IMR-90 (cell line): ENCODE measurements around the gene SERHL2. TPM values are rescaled to one million over a fixed set of nuclear protein-coding genes. Genes with fewer than 3 reads are reported as not detected.

Experiments used
- ATAC-seq: fragments of 200-7000 bp; cut with Tn5 transposase; 2 replicates; pipeline ENCODE4 v1.9.1; 2020; ENCODE audit warnings: low read depth, mild to moderate bottlenecking, moderate library complexity
- BruUV-seq: library from RNA; stranded (reverse); fragments of 400-500 nt; replicated peaks from 2 replicates; lab custom pipeline; 2021; lab: Mats Ljungman, UMichigan
- CTCF ChIA-PET: fragments of 300-600 bp; formaldehyde crosslinking; extraction: SDS; loops from one replicate; lab custom pipeline; 2021; ENCODE audit warnings: antibody characterized with exemption; lab: Yijun Ruan, JAX
- POLR2A ChIA-PET: fragments of 300-600 bp; sonication (Branson Sonifier 250); formaldehyde crosslinking; loops from one replicate; lab custom pipeline; 2022; ENCODE audit warnings: antibody characterized with exemption; ENCODE audit not compliant: unreplicated experiment; lab: Charles Lee
- DNase-seq: peaks from one replicate; pipeline ENCODE4 v3.0.0; 2013
- H2AFZ ChIP-seq: replicated peaks from 2 replicates; pipeline ENCODE3; 2013; ENCODE audit warnings: low read length, mild to moderate bottlenecking; ENCODE audit not compliant: poor library complexity
- H2AK5ac ChIP-seq: 2 replicates; pipeline ENCODE4 v1.6.1; 2013; ENCODE audit warnings: low read depth, low read length, inconsistent platforms
- H2AK9ac ChIP-seq: replicated peaks from 2 replicates; pipeline ENCODE3; 2013; ENCODE audit warnings: mild to moderate bottlenecking, low read depth, low read length, moderate library complexity; ENCODE audit not compliant: poor library complexity
- H2BK120ac ChIP-seq: 2 replicates; pipeline ENCODE4 v1.6.1; 2013; ENCODE audit warnings: low read depth, low read length, inconsistent platforms
- H2BK15ac ChIP-seq: 3 replicates; pipeline ENCODE4 v1.6.1; 2013; ENCODE audit warnings: low read depth, low read length, inconsistent platforms
- H2BK20ac ChIP-seq: 2 replicates; pipeline ENCODE4 v1.6.1; 2013; ENCODE audit warnings: low read depth, mild to moderate bottlenecking, inconsistent platforms, low read length, moderate library complexity
- H2BK5ac ChIP-seq: 2 replicates; pipeline ENCODE4 v1.6.1; 2013; ENCODE audit warnings: mild to moderate bottlenecking, low read depth, low read length, inconsistent platforms; ENCODE audit not compliant: poor library complexity, severe bottlenecking
- H3K14ac ChIP-seq: replicated peaks from 2 replicates; pipeline ENCODE4 v1.6.1; 2013; ENCODE audit warnings: low read depth, low read length, inconsistent platforms
- H3K18ac ChIP-seq: 2 replicates; pipeline ENCODE4 v1.6.1; 2013; ENCODE audit warnings: low read depth, low read length, control low read depth
- H3K23ac ChIP-seq: 2 replicates; pipeline ENCODE4 v1.6.1; 2013; ENCODE audit warnings: low read depth, low read length, inconsistent platforms
- H3K27ac ChIP-seq: 2 replicates; pipeline ENCODE4 v1.5.1; 2013; ENCODE audit warnings: mild to moderate bottlenecking, control low read depth, low read length; ENCODE audit not compliant: insufficient read depth
- H3K27me3 ChIP-seq: 2 replicates; pipeline ENCODE4 v1.6.1; 2013; ENCODE audit warnings: low read length; ENCODE audit not compliant: control insufficient read depth, insufficient read depth
- H3K36me3 ChIP-seq: 2 replicates; pipeline ENCODE4 v1.6.1; 2013; ENCODE audit warnings: low read length, mixed read lengths; ENCODE audit not compliant: control insufficient read depth, insufficient read depth
- H3K4ac ChIP-seq: 2 replicates; pipeline ENCODE4 v1.6.1; 2013; ENCODE audit warnings: low read depth, low read length, inconsistent platforms
- H3K4me1 ChIP-seq: 2 replicates; pipeline ENCODE4 v1.6.1; 2013; ENCODE audit warnings: low read length, mixed read lengths; ENCODE audit not compliant: control insufficient read depth, insufficient read depth
- H3K4me2 ChIP-seq: 2 replicates; pipeline ENCODE4 v1.6.1; 2013; ENCODE audit warnings: low read depth, mild to moderate bottlenecking, control low read depth, low read length, moderate library complexity
- H3K4me3 ChIP-seq: 2 replicates; pipeline ENCODE4 v1.5.1; 2013; ENCODE audit warnings: low read depth, mild to moderate bottlenecking, control low read depth, low read length, moderate library complexity; ENCODE audit not compliant: insufficient read depth
- H3K56ac ChIP-seq: 2 replicates; pipeline ENCODE4 v1.6.1; 2013; ENCODE audit warnings: low read length, inconsistent platforms; ENCODE audit not compliant: insufficient read depth; ENCODE audit errors: extremely low read depth
- H3K79me1 ChIP-seq, 2 experiments: 2 replicates each; pipeline ENCODE4 v1.6.1; 2013; ENCODE audit warnings: low read length in 2 of 2, inconsistent platforms in 1 of 2, low read depth in 1 of 2
- H3K9ac ChIP-seq: 2 replicates; pipeline ENCODE4 v1.6.1; 2013; ENCODE audit warnings: low read depth, low read length, control low read depth
- H3K9me1 ChIP-seq: 2 replicates; pipeline ENCODE4 v1.6.1; 2013; ENCODE audit warnings: low read length, inconsistent platforms; ENCODE audit not compliant: insufficient read depth
- H3K9me3 ChIP-seq: 2 replicates; pipeline ENCODE4 v1.6.1; 2013; ENCODE audit warnings: low read length; ENCODE audit not compliant: control insufficient read depth, insufficient read depth
- H4K20me1 ChIP-seq: 2 replicates; pipeline ENCODE4 v1.6.1; 2013; ENCODE audit warnings: low read length, inconsistent platforms; ENCODE audit not compliant: insufficient read depth
- H4K5ac ChIP-seq: 2 replicates; pipeline ENCODE4 v1.6.1; 2013; ENCODE audit warnings: mild to moderate bottlenecking, low read depth, low read length, control low read depth
- H4K8ac ChIP-seq, 2 experiments: 2 replicates each; pipeline ENCODE4 v1.6.1; 2013; ENCODE audit warnings: low read depth in 2 of 2, low read length in 2 of 2, control low read depth in 1 of 2, inconsistent platforms in 1 of 2
- H4K91ac ChIP-seq: 2 replicates; pipeline ENCODE4 v1.6.1; 2013; ENCODE audit warnings: low read depth, low read length, inconsistent platforms; ENCODE audit not compliant: insufficient read depth
- BHLHE40 ChIP-seq: fragments of 150-350 bp; IDR thresholded peaks from 2 replicates; pipeline ENCODE4 v1.6.1; 2016; ENCODE audit warnings: mild to moderate bottlenecking, low read depth, low read length
- CEBPB ChIP-seq: IDR thresholded peaks from 2 replicates; pipeline ENCODE4 v1.6.1; 2012; ENCODE audit warnings: low read depth, low read length, improper control_type of control experiment
- CHD1 ChIP-seq: IDR thresholded peaks from 2 replicates; pipeline ENCODE4 v1.6.1; 2012; ENCODE audit warnings: low read depth, low read length, improper control_type of control experiment
- FOS ChIP-seq: fragments of 150-350 bp; IDR thresholded peaks from 2 replicates; pipeline ENCODE4 v1.6.1; 2016; ENCODE audit warnings: low read depth, low read length
- MAFK ChIP-seq: IDR thresholded peaks from 2 replicates; pipeline ENCODE4 v1.6.1; 2012; ENCODE audit warnings: low read depth, low read length, improper control_type of control experiment
- MAZ ChIP-seq: IDR thresholded peaks from 2 replicates; pipeline ENCODE4 v1.6.1; 2012; ENCODE audit warnings: low read depth, mild to moderate bottlenecking, low read length, improper control_type of control experiment, moderate library complexity, borderline replicate concordance
- MXI1 ChIP-seq: IDR thresholded peaks from 2 replicates; pipeline ENCODE4 v1.6.1; 2012; ENCODE audit warnings: low read depth, mild to moderate bottlenecking, low read length, moderate library complexity, borderline replicate concordance
- NFE2L2 ChIP-seq: fragments of 150-350 bp; IDR thresholded peaks from 2 replicates; pipeline ENCODE4 v1.6.1; 2016; ENCODE audit warnings: low read depth, mild to moderate bottlenecking, low read length
- POLR2A ChIP-seq: IDR thresholded peaks from 2 replicates; pipeline ENCODE4 v1.6.1; 2012; ENCODE audit warnings: mild to moderate bottlenecking, low read depth, low read length
- RAD21 ChIP-seq: IDR thresholded peaks from 2 replicates; pipeline ENCODE4 v1.6.1; 2012; ENCODE audit warnings: low read length, improper control_type of control experiment
- RCOR1 ChIP-seq: IDR thresholded peaks from 2 replicates; pipeline ENCODE4 v1.6.1; 2012; ENCODE audit warnings: mild to moderate bottlenecking, low read length, improper control_type of control experiment; ENCODE audit not compliant: insufficient replicate concordance
- RFX5 ChIP-seq: IDR thresholded peaks from 2 replicates; pipeline ENCODE4 v1.8.0; 2012; ENCODE audit warnings: low read depth, mild to moderate bottlenecking, low read length, moderate library complexity
- SMC3 ChIP-seq: fragments of 150-350 bp; IDR thresholded peaks from 2 replicates; pipeline ENCODE4 v1.6.1; 2016; ENCODE audit warnings: low read depth, mild to moderate bottlenecking, antibody characterized with exemption, low read length, moderate library complexity
- WGBS, 2 experiments: methylation state at CpG; one replicate each; pipeline versions ENCODE4 v1.1.5 to v1.1.7; 2013; ENCODE audit warnings: missing lambda C conversion rate in 2 of 2; ENCODE audit not compliant: insufficient read length in 1 of 2; ENCODE audit errors: extremely low coverage in 2 of 2; 5-methylcytosine and 5-hydroxymethylcytosine counted together
- dilution Hi-C: fragments of 300-500 bp; cut with HindIII; formaldehyde crosslinking; loops from one replicate; pipeline ENCODE4 v1.14.3; 2018; ENCODE audit warnings: low sequenced_read_pairs; ENCODE audit not compliant: unreplicated experiment
- in situ Hi-C: fragments of 300-500 bp; cut with MboI; formaldehyde crosslinking; loops from 3 replicates; pipeline ENCODE4 v1.14.3; 2019; ENCODE audit warnings: low sequenced_read_pairs, inconsistent platforms, mixed read lengths
- intact Hi-C: fragments of 100-400 bp; cut with micrococcal nuclease; formaldehyde crosslinking; loops from 2 replicates; pipeline ENCODE4 v1.10.0; 2022
- polyA plus RNA-seq, 3 experiments: library from polyadenylated mRNA; depleted of rRNA; stranded (reverse); fragments of >200 nt; gene quantifications; 2 replicates each; pipeline ENCODE4 v1.2.3, GENCODE V29; 2012; ENCODE audit warnings: low replicate concordance in 1 of 3
- total RNA-seq: library from RNA; depleted of rRNA; stranded (reverse); fragments of >200 nt; gene quantifications from 2 replicates; pipeline ENCODE4 v1.2.3, GENCODE V29; 2012
- TF ChIP-seq, protein P1 (sequence below): fragments of 150-350 bp; IDR thresholded peaks from 2 replicates; pipeline ENCODE4 v1.6.1; 2017; ENCODE audit warnings: mild to moderate bottlenecking, antibody characterized with exemption, low read length, low read depth
- TF ChIP-seq, protein P2 (sequence below): fragments of 150-350 bp; IDR thresholded peaks from 2 replicates; pipeline ENCODE4 v1.6.1; 2016; ENCODE audit warnings: low read depth, mild to moderate bottlenecking, low read length, moderate library complexity, borderline replicate concordance
- TF ChIP-seq, protein P3 (sequence below): conservative IDR thresholded peaks from 2 replicates; pipeline ENCODE4 v1.5.1; 2012; ENCODE audit warnings: mild to moderate bottlenecking, low read depth, low read length, improper control_type of control experiment

SERHL2 gene
- total and polyA plus RNA-seq, 2 of the 4 experiments (the other 2 are of a cell fraction): 4.5 to 5.0 TPM

DNA sequence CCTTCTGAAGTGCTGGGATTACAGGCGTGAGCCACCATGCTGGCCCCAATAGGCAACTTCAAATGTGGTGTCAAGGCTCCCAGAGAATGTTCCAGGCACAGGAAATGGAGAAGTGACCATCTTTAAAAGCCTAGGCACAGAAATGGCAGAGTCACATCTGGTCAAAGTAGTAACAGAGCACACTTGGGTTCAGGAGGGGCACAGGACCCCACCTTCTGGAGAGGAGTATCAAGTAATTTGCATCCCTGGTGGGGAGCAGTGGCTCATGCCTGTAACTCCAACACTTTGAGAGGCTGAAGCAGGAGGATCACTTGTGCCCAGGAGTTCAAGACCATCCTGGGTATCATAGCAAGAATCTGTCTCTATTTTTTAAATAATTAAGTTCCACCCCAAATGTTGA, 29.2 kb downstream of the SERHL2 start:
- Histone ChIP-seq H3K4me3 (no peak overlapping the region), H3K18ac (no peak overlapping the region), H2AFZ (no peak overlapping the region), H3K36me3 (peaks cover 50% of the 10 kb centered on the region), H4K20me1 (no peaks in the 10 kb centered on the region), H2BK5ac (no peak overlapping the region), H3K9ac (no peak overlapping the region), H3K27me3 (no peaks in the 10 kb centered on the region), H3K79me1 (peaks cover 3 to 11% of the 10 kb centered on the region in 2 experiments; a peak in 3 of 4 replicates), H3K27ac (no peak overlapping the region), H2AK9ac (no peak overlapping the region), H4K8ac (no peak overlapping the region), H3K23ac (no peak overlapping the region), H3K14ac (no peak overlapping the region), H4K5ac (no peak overlapping the region), H3K56ac (no peak overlapping the region), H2BK15ac (no peak overlapping the region), H4K91ac (no peak overlapping the region), H3K4me2 (no peak overlapping the region), H3K4ac (no peak overlapping the region), H2BK120ac (no peak overlapping the region), H3K4me1 (peaks cover 6% of the 10 kb centered on the region; the same call in 1 of the 2 replicates), H2AK5ac (no peak overlapping the region), H2BK20ac (no peak overlapping the region), H3K9me1 (no peaks in the 10 kb centered on the region), H3K9me3 (no peaks in the 10 kb centered on the region)
- dilution Hi-C loops (no loop called here), in situ Hi-C loops (no loop called here), intact Hi-C loops (no loop called here)
- no peak for ATAC-seq
- POLR2A ChIA-PET: no interaction called here
- BruUV-seq: no TSS peak
- WGBS, 2 experiments: 88% methylated on average over 1 of the region's 1 CpG; no CpG with 5 or more reads in 1 of the 2 experiments
- DNase-seq: no peak
- TF ChIP-seq, protein P1, sequence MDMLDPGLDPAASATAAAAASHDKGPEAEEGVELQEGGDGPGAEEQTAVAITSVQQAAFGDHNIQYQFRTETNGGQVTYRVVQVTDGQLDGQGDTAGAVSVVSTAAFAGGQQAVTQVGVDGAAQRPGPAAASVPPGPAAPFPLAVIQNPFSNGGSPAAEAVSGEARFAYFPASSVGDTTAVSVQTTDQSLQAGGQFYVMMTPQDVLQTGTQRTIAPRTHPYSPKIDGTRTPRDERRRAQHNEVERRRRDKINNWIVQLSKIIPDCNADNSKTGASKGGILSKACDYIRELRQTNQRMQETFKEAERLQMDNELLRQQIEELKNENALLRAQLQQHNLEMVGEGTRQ: no peak
- TF ChIP-seq, protein P2, sequence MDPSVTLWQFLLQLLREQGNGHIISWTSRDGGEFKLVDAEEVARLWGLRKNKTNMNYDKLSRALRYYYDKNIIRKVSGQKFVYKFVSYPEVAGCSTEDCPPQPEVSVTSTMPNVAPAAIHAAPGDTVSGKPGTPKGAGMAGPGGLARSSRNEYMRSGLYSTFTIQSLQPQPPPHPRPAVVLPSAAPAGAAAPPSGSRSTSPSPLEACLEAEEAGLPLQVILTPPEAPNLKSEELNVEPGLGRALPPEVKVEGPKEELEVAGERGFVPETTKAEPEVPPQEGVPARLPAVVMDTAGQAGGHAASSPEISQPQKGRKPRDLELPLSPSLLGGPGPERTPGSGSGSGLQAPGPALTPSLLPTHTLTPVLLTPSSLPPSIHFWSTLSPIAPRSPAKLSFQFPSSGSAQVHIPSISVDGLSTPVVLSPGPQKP: no peak
- TF ChIP-seq CHD1 (no peak), CEBPB (no peak), SMC3 (no peak), POLR2A (no peak), MXI1 (no peak), NFE2L2 (no peak), RAD21 (no peak), RFX5 (no peak), RCOR1 (no peak), MAZ (no peak), FOS (no peak), BHLHE40 (no peak), MAFK (no peak)
- TF ChIP-seq, protein P3, sequence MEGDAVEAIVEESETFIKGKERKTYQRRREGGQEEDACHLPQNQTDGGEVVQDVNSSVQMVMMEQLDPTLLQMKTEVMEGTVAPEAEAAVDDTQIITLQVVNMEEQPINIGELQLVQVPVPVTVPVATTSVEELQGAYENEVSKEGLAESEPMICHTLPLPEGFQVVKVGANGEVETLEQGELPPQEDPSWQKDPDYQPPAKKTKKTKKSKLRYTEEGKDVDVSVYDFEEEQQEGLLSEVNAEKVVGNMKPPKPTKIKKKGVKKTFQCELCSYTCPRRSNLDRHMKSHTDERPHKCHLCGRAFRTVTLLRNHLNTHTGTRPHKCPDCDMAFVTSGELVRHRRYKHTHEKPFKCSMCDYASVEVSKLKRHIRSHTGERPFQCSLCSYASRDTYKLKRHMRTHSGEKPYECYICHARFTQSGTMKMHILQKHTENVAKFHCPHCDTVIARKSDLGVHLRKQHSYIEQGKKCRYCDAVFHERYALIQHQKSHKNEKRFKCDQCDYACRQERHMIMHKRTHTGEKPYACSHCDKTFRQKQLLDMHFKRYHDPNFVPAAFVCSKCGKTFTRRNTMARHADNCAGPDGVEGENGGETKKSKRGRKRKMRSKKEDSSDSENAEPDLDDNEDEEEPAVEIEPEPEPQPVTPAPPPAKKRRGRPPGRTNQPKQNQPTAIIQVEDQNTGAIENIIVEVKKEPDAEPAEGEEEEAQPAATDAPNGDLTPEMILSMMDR: no peak
- CTCF ChIA-PET: no interaction called here
